Measurements from ENCODE around the gene RNF130.
A peak's percentile ranks its signal among the peaks of the same experiment; 100 is the strongest.
"Not testable (repeated sequence)": the region's sequence is repeated elsewhere in the genome, so short reads cannot be mapped to it uniquely, and the experiment has no call there.

Gene RNF130

DNA sequence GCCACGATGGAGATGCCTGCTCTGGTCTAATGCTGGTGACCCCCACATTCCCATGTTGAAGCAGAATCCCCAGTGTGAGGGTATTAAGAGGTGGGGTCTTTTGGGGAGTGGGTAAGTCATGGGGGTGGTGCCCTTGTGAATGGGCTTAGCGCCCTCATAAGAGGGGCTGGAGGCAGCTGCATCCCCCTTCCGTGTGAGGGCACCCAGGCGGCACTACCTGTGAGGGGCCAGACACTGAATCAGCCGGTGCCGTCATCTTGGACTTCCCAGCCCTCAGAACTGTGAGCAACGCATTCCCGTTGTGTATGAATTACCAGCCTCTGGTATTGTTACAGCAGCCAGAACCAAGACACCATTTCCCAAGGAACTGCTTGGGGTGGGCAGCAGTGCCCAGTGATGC, 27.0 kb upstream of the RNF130 start:
- no peak for DNase-seq

GRCh38 chr5:180097926-180098325, 26.4 kb upstream of the RNF130 start:
- TF ChIP-seq POLR2A (IDR thresholded peaks at IDR 0.05; ENCODE audit: low read length), result no peak
- no peak for TF ChIP-seq GATA1 (IDR thresholded peaks at IDR 0.05; ENCODE audit: low read depth, low read length)
- no peak for DNase-seq

More for the DNA sequence above, 27.0 kb upstream of the RNF130 start:
- TF ChIP-seq POLR2A (IDR thresholded peaks at IDR 0.05; ENCODE audit: low read length) (no peak), GATA1 (IDR thresholded peaks at IDR 0.05; ENCODE audit: low read depth, low read length) (no peak)

DNA sequence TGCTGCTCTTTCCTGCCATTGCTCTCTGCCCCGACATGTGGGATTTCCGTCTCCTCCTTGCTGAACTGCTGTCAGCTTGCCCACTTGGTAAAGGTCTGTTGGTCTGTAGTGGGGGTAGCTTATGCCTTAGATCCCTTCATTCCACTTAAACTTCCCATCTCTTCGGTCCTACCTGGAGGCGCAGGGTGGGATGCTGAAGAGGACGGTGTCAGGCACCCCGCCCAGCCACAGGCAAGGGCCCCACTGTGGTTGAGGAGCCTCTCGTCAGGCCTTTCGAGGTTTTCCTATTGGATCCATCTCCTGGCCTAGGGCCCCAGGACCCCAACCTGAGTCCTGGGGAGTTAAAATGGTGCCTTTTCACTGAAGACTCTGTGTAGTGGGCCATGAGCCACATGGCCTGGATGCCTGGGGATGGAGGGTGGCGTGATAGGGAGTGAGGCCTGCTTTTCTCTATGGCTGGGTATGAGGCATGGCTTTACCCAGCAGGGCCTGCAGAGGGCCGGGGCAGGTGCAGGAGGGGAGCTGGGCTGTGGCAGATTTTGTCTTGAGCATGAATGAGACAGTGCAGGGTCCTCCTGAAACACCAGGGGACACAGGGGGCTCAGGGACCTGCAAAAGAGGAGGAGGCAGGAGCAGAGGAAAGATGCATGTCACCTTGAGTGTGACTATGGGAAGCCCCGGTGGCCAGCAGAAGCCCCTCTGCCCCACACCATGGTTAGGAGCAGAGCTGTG, 25.8 kb upstream of the RNF130 start:
- DNase-seq, result no peak
- TF ChIP-seq POLR2A (IDR thresholded peaks at IDR 0.05; ENCODE audit: low read length) (no peak), GATA1 (IDR thresholded peaks at IDR 0.05; ENCODE audit: low read depth, low read length) (no peak)

GRCh38 chr5:180096616-180097015, 25.1 kb upstream of the RNF130 start:
- DNase-seq, result no peak
- no peak for TF ChIP-seq POLR2A (IDR thresholded peaks at IDR 0.05; ENCODE audit: low read length)
- no peak for TF ChIP-seq GATA1 (IDR thresholded peaks at IDR 0.05; ENCODE audit: low read depth, low read length)

DNA sequence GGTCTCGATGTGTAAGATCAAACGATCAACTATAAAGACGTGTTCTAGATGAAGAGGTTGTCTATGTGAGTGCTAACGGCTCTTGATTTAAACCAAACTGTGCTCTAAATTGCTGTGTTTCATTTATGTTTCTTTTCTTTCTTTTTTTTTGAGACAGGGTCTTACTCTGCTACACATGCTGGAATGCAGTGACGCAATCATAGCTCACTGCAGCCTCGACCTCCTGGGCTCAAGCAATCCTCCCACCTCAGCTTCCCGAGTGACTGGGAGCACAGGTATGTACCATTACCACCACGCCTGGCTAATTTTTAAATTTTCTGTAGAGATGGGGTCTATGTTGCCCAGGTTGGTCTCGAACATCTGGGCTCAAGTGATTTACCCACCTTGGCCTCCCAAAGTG, 24.0 kb upstream of the RNF130 start:
- DNase-seq, result no peak
- TF ChIP-seq GATA1 (IDR thresholded peaks at IDR 0.05; ENCODE audit: low read depth, low read length) (no peak), POLR2A (IDR thresholded peaks at IDR 0.05; ENCODE audit: low read length) (no peak)

- TF ChIP-seq POLR2A (IDR thresholded peaks at IDR 0.05; ENCODE audit: low read length) (peak; percentile 60), GATA1 (IDR thresholded peaks at IDR 0.05; ENCODE audit: low read depth, low read length) (no peak)
- peak; percentile 61 to 64 for DNase-seq
Measured at GRCh38 chr5:180093651-180094382, 22.3 kb upstream of the RNF130 start.

DNA sequence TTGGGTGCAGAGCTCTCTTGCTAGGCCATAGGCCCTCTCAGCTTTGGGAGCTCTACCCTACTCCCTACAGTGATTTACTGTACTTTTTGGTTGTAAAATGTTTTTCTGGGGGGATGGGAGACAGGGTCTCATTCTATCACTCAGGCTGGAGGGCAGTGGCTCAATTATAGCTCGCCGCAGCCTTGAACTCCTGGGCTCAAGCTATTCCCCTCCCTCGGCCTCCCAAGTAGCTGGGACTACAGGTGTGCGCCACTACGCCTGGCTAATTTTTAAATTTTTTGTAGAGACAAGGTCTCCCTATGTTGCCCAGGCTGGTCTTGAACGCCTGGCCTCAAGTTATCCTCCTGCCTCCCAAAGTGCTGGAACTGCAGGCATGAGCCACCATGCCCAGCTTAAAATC, 21.7 kb upstream of the RNF130 start:
- TF ChIP-seq POLR2A (IDR thresholded peaks at IDR 0.05; ENCODE audit: low read length) (no peak), GATA1 (IDR thresholded peaks at IDR 0.05; ENCODE audit: low read depth, low read length) (no peak)
- no peak for DNase-seq

- DNase-seq, result peak; percentile 40 to 60
Measured at GRCh38 chr5:180090769-180091546, 19.4 kb upstream of the RNF130 start.

GRCh38 chr5:180090098-180090768, 18.7 kb upstream of the RNF130 start:
- DNase-seq, result peak; percentile 80 to 84
- TF ChIP-seq GATA1 (IDR thresholded peaks at IDR 0.05; ENCODE audit: low read depth, low read length), result no peak
- TF ChIP-seq POLR2A (IDR thresholded peaks at IDR 0.05; ENCODE audit: low read length), result no peak

More at GRCh38 chr5:180090769-180091546, 19.4 kb upstream of the RNF130 start:
- TF ChIP-seq POLR2A (IDR thresholded peaks at IDR 0.05; ENCODE audit: low read length), result peak; percentile 30
- TF ChIP-seq GATA1 (IDR thresholded peaks at IDR 0.05; ENCODE audit: low read depth, low read length), result no peak

DNA sequence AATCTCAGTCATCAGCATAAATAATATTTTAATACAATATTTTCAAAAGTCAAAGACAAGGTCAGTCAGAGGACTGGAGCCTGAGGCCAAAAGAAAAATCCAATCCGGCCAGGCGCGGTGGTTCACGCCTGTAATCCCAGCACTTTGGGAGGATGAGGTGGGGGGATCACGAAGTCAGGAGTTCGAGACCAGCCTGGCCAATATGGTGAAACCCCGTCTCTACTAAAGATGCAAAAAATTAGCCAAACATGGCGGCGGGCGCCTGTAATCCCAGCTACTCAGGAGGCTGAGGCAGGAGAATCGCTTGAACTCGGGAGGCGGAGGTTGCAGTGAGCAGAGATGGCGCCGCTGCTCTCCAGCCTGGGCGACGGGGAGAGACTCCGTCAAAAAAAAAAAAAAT, 18.1 kb upstream of the RNF130 start:
- not testable (repeated sequence) for DNase-seq

DNA sequence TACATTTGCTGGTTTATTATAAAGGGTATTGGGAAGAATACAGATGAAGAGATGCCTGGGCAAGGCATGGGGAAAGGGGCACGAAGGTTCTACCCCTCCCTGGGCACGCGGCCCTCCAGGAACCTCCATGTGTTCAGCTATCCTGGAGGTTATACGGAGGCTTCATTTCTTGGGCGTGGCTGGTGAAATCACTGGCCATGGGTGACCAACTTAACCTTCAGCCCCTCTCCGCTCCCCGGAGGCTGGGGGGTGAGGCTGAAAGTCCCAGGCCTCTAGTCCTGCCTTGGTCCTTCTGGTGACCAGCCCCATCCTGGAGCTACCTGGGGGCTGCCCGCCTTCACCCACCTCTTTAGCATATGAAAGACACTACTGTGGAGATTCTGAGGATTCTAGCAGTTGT, 17.0 kb upstream of the RNF130 start:
- TF ChIP-seq GATA1 (IDR thresholded peaks at IDR 0.05; ENCODE audit: low read depth, low read length) (no peak), POLR2A (IDR thresholded peaks at IDR 0.05; ENCODE audit: low read length) (no peak)
- no peak for DNase-seq

DNA sequence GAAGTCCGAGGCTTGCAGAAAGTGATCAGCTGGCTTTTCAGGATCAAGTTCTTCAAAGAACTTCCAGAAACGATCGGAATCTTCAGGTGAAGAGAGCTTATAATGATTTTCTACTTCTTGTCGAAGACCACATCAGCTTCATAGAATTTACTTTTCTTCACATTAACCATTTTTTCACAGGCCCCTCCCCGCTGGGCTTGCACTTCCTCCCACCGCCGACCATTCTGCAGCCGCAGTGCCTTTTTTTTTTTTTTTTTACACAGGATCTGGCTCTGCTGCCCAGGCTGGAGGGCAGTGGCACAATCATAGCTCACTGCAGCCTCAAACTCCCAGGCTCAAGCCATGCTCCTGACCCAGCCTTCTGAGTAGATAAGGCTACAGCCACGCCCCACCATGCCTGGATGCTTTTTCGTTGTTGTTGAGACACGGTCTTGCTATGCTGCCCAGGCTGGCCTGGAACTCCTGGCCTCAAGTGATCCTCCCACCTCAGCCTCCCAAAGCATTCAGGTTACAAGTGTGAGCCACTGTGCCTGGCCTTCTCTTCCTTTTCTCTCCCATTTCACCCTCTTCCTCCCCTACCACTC, 15.3 kb upstream of the RNF130 start:
- DNase-seq, result peak; percentile 31 to 60
- TF ChIP-seq GATA1 (IDR thresholded peaks at IDR 0.05; ENCODE audit: low read depth, low read length), result no peak
- no peak for TF ChIP-seq POLR2A (IDR thresholded peaks at IDR 0.05; ENCODE audit: low read length)

DNA sequence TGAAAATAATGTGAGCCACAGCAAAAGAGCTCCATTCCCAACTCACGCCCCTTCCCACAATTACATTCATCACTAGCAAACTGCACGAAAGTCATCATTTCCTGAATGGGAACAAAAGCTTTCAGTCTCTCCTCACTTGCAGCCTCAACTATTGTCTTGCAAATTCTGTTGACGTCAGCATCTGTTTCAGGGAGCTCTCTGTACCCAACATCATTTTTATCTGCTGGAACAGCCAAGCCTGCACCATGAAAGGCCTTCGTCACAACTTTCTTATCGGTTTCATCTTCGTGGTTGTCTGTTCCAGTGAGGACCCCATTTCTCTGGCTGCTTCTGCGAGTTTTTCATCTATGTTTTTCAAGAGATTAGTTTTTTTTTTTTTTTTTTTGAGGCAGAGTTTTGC, 14.3 kb upstream of the RNF130 start:
- TF ChIP-seq GATA1 (IDR thresholded peaks at IDR 0.05; ENCODE audit: low read depth, low read length) (no peak), POLR2A (IDR thresholded peaks at IDR 0.05; ENCODE audit: low read length) (peak; percentile 29)
- DNase-seq, result peak; percentile 56 to 86

Measured in erythroblast (primary cell).